Natural killer cell (primary cell): ENCODE measurements around the gene ELOB. TPM values are rescaled to one million over a fixed set of nuclear protein-coding genes. Genes with fewer than 3 reads are reported as not detected.
A peak's percentile ranks its signal among the peaks of the same experiment; 100 is the strongest.

Experiments
- ATAC-seq, 3 donors: fragments of 150-1000 bp in 2 of 3; fragments of 200-7000 bp in 1 of 3; cut with Tn5 transposase; 1 replicate in 1 of 3; 2 replicates in 2 of 3; pipeline ENCODE4 v1.10.0; 2021; ENCODE audit warnings: mild to moderate bottlenecking in 2 of 3, moderate library complexity in 2 of 3
- DNase-seq, 2 donors: peaks; one replicate each; pipeline versions ENCODE4 v3.0.0 to v3.0.0-alpha.2; 2013 to 2021; ENCODE audit warnings: mixed read lengths in 1 of 2
- H3K27ac ChIP-seq: one replicate; pipeline ENCODE4 v1.5.1; 2013; ENCODE audit warnings: mild to moderate bottlenecking, low read length
- H3K27me3 ChIP-seq: one replicate; pipeline ENCODE4 v1.6.1; 2013; ENCODE audit warnings: low read length; ENCODE audit not compliant: control insufficient read depth, insufficient read depth
- H3K36me3 ChIP-seq: one replicate; pipeline ENCODE4 v1.6.1; 2013; ENCODE audit warnings: low read length; ENCODE audit not compliant: control insufficient read depth, insufficient read depth
- H3K4me1 ChIP-seq: one replicate; pipeline ENCODE4 v1.6.1; 2013; ENCODE audit warnings: low read length; ENCODE audit not compliant: control insufficient read depth, insufficient read depth
- H3K4me3 ChIP-seq: one replicate; pipeline ENCODE4 v1.5.1; 2013; ENCODE audit warnings: low read length
- H3K9me3 ChIP-seq: one replicate; pipeline ENCODE4 v1.6.1; 2013; ENCODE audit warnings: low read length; ENCODE audit not compliant: control insufficient read depth, insufficient read depth
- H3K27ac Mint-ChIP-seq, 2 donors: one replicate each; pipeline ENCODE4 v1.8.0; 2022; ENCODE audit warnings: mild to moderate bottlenecking in 2 of 2, mixed read lengths in 2 of 2, moderate library complexity in 1 of 2
- H3K27me3 Mint-ChIP-seq, 2 donors: one replicate each; pipeline ENCODE4 v1.8.0; 2022; ENCODE audit warnings: low read depth in 2 of 2, mixed read lengths in 2 of 2
- H3K36me3 Mint-ChIP-seq: one replicate; pipeline ENCODE4 v1.8.0; 2022; ENCODE audit warnings: mixed read lengths
- H3K4me1 Mint-ChIP-seq, 2 donors: one replicate each; pipeline ENCODE4 v1.8.0; 2022; ENCODE audit warnings: mixed read lengths in 2 of 2
- H3K4me3 Mint-ChIP-seq: one replicate; pipeline ENCODE4 v1.8.0; 2022; ENCODE audit warnings: mild to moderate bottlenecking, moderate library complexity, mixed read lengths
- H3K9me3 Mint-ChIP-seq, 2 donors: one replicate each; pipeline ENCODE4 v1.8.0; 2022; ENCODE audit warnings: mixed read lengths in 2 of 2
- CTCF ChIP-seq: fragments of 200-600 bp; IDR thresholded peaks from one replicate; pipeline ENCODE4 v1.8.0; 2022; ENCODE audit warnings: antibody characterized with exemption
- WGBS: methylation state at CpG from one replicate; pipeline ENCODE4 v1.1.7; 2013; ENCODE audit warnings: missing lambda C conversion rate; ENCODE audit not compliant: insufficient coverage; 5-methylcytosine and 5-hydroxymethylcytosine counted together
- intact Hi-C: fragments of 100-400 bp; cut with micrococcal nuclease; formaldehyde crosslinking; loops from one replicate; pipeline ENCODE4 v1.14.2; 2022
- total RNA-seq, 4 donors: library from RNA; stranded (reverse); fragments of 120-200 nt in 1 of 4; gene quantifications; one replicate each; pipeline versions ENCODE4 v1.2.3 to v1.2.4, GENCODE V29; 2013 to 2022

The ELOB gene
- total RNA-seq, 3 donors from 2014 or later (not counting 1 experiment from before 2014, with no cell fraction given): 146 to 207 (median 161) TPM

GRCh38 chr16:2763173-2763572, 13.9 kb downstream of the ELOB start:
- Histone ChIP-seq H3K4me1 (no peaks in the 10 kb centered on the region), H3K27me3 (no peaks in the 10 kb centered on the region), H3K27ac (no peak overlapping the region), H3K9me3 (no peaks in the 10 kb centered on the region), H3K4me3 (no peak overlapping the region), H3K36me3 (peaks cover 100% of the 10 kb centered on the region)
- no peak overlapping the region for H3K4me3 Mint-ChIP-seq
- no peak for TF ChIP-seq CTCF
- DNase-seq (no peak), ATAC-seq (no peak)
- no peaks in the 10 kb centered on the region for H3K27me3 Mint-ChIP-seq
- H3K9me3 Mint-ChIP-seq: no peaks in the 10 kb centered on the region
- peaks cover 42% of the 10 kb centered on the region for H3K36me3 Mint-ChIP-seq
- peak overlapping the region; percentile 75 to 84 for H3K27ac Mint-ChIP-seq
- intact Hi-C loops: no loop called here
- WGBS: 96% methylated on average over 6 of the region's 6 CpGs
- peaks cover 42 to 53% of the 10 kb centered on the region in 2 donors for H3K4me1 Mint-ChIP-seq

GRCh38 chr16:2762711-2763110, 14.4 kb downstream of the ELOB start:
- H3K27me3 Mint-ChIP-seq: no peaks in the 10 kb centered on the region
- intact Hi-C loops: no loop called here
- TF ChIP-seq CTCF: no peak
- H3K4me1 Mint-ChIP-seq: peaks cover 40 to 52% of the 10 kb centered on the region in 2 donors
- ATAC-seq (no peak), DNase-seq (no peak)
- Histone ChIP-seq H3K9me3 (no peaks in the 10 kb centered on the region), H3K4me1 (no peaks in the 10 kb centered on the region), H3K27ac (no peak overlapping the region), H3K27me3 (no peaks in the 10 kb centered on the region), H3K4me3 (no peak overlapping the region), H3K36me3 (peaks cover 100% of the 10 kb centered on the region)
- H3K9me3 Mint-ChIP-seq: no peaks in the 10 kb centered on the region
- WGBS: 97% methylated on average over 13 of the region's 13 CpGs
- peak overlapping the region; percentile 75 to 84 for H3K27ac Mint-ChIP-seq
- peak overlapping the region; percentile 32 for H3K4me3 Mint-ChIP-seq
- peaks cover 46% of the 10 kb centered on the region for H3K36me3 Mint-ChIP-seq

- Histone ChIP-seq H3K4me1 (no peaks in the 10 kb centered on the region), H3K27me3 (no peaks in the 10 kb centered on the region), H3K27ac (no peak overlapping the region), H3K4me3 (no peak overlapping the region), H3K9me3 (no peaks in the 10 kb centered on the region), H3K36me3 (peaks cover 100% of the 10 kb centered on the region)
- WGBS: 98% methylated on average over 42 of the region's 42 CpGs
- H3K36me3 Mint-ChIP-seq: peaks cover 51% of the 10 kb centered on the region
- H3K4me3 Mint-ChIP-seq: peak overlapping the region; percentile 4
- peak overlapping the region; percentile 75 to 84 for H3K27ac Mint-ChIP-seq
- no peak for TF ChIP-seq CTCF
- peak in 1 of 2 donors; percentile 15 for DNase-seq
- H3K4me1 Mint-ChIP-seq: peaks cover 46 to 57% of the 10 kb centered on the region in 2 donors
- H3K27me3 Mint-ChIP-seq: no peaks in the 10 kb centered on the region
- intact Hi-C loops: no loop called here
- H3K9me3 Mint-ChIP-seq: no peaks in the 10 kb centered on the region
- ATAC-seq: peak in 2 of 3 donors; percentile 2 to 4
Measured at GRCh38 chr16:2761886-2762583, 15.0 kb downstream of the ELOB start.

- Histone ChIP-seq H3K27me3 (no peaks in the 10 kb centered on the region), H3K27ac (no peak overlapping the region), H3K4me1 (peaks cover 2% of the 10 kb centered on the region), H3K36me3 (peaks cover 99% of the 10 kb centered on the region), H3K9me3 (no peaks in the 10 kb centered on the region), H3K4me3 (no peak overlapping the region)
- Mint-ChIP-seq H3K4me1 (peaks cover 46 to 59% of the 10 kb centered on the region in 2 donors), H3K36me3 (peaks cover 51% of the 10 kb centered on the region), H3K27me3 (no peaks in the 10 kb centered on the region), H3K4me3 (no peak overlapping the region), H3K27ac (peak overlapping the region; percentile 75 to 84), H3K9me3 (no peaks in the 10 kb centered on the region)
- intact Hi-C loops: no loop called here
- no peak for TF ChIP-seq CTCF
- no peak for ATAC-seq
- no peak for DNase-seq
- 98% methylated on average over 10 of the region's 10 CpGs for WGBS
Measured at GRCh38 chr16:2761472-2761871, 15.6 kb downstream of the ELOB start.
